K562 (cell line): ENCODE results near the gene PKIB. TPM values are rescaled to one million over a fixed set of nuclear protein-coding genes. Genes with fewer than 3 reads are reported as not detected.

Experiments used
- ATAC-seq: fragments of 200-7000 bp; cut with Tn5 transposase; 3 replicates; pipeline ENCODE4 v1.9.1; 2020; ENCODE audit warnings: moderate library complexity
- BruUV-seq: library from RNA; stranded (reverse); fragments of 400-500 nt; replicated peaks from 2 replicates; lab custom pipeline; 2021; lab: Mats Ljungman, UMichigan
- CTCF ChIA-PET: fragments of 300-600 bp; formaldehyde crosslinking; extraction: SDS; loops from one replicate; lab custom pipeline; 2021; ENCODE audit warnings: low intra/inter-chr PET ratio; lab: Yijun Ruan, JAX
- POLR2A ChIA-PET: fragments of 300-600, 350-650 bp; sonication (Branson Sonifier 250); formaldehyde crosslinking; extraction: SDS; loops from one replicate; lab custom pipeline; 2021; ENCODE audit warnings: antibody characterized with exemption, inconsistent platforms; lab: Yijun Ruan, JAX
- DNase-seq, 4 experiments: peaks; one replicate each; pipeline versions ENCODE4 v3.0.0 to v3.0.0-alpha.2; 2011 to 2018; ENCODE audit warnings: low spot score in 3 of 4, mixed read lengths in 3 of 4; ENCODE audit errors: extremely low read depth in 1 of 4
- FAIRE-seq: peaks from 2 replicates; lab custom pipeline; 2011; peaks lifted over from hg19 to GRCh38; lab: Jason Lieb, UNC
- H2AFZ ChIP-seq: 2 replicates; pipeline ENCODE4 v1.6.0; 2011; ENCODE audit warnings: low read depth, low read length, control low read depth, inconsistent platforms
- H3K27ac ChIP-seq: fragments of 200-600 bp; 3 replicates; pipeline ENCODE4 v1.8.0; 2011; ENCODE audit warnings: low read depth, mild to moderate bottlenecking, control low read depth, inconsistent platforms, low read length, moderate library complexity, mixed read lengths; ENCODE audit errors: extremely low read depth
- H3K27me3 ChIP-seq, 2 experiments: fragments of 300-600 bp in 1 of 2; 2 replicates in 1 of 2; 3 replicates in 1 of 2; pipeline versions ENCODE4 v1.6.0 to v1.8.0; 2011; ENCODE audit warnings: inconsistent platforms in 2 of 2, low read length in 2 of 2, mild to moderate bottlenecking in 1 of 2, mixed read lengths in 1 of 2, moderate library complexity in 1 of 2; ENCODE audit not compliant: control insufficient read depth in 2 of 2, insufficient read depth in 2 of 2
- H3K36me3 ChIP-seq: fragments of 300-600 bp; 3 replicates; pipeline ENCODE4 v1.8.0; 2011; ENCODE audit warnings: mild to moderate bottlenecking, low read length, inconsistent platforms; ENCODE audit not compliant: control insufficient read depth, insufficient read depth
- H3K4me1 ChIP-seq, 2 experiments: fragments of 200-600 bp in 1 of 2; replicated peaks in 1 of 2; 2 replicates in 1 of 2; 3 replicates in 1 of 2; pipeline versions ENCODE4 v1.5.1 to v1.8.0; 2011; ENCODE audit warnings: inconsistent platforms in 2 of 2, low read length in 2 of 2, mild to moderate bottlenecking in 1 of 2, mixed read lengths in 1 of 2, moderate library complexity in 1 of 2; ENCODE audit not compliant: control insufficient read depth in 2 of 2, insufficient read depth in 2 of 2
- H3K4me2 ChIP-seq: 2 replicates; pipeline ENCODE4 v1.6.1; 2011; ENCODE audit warnings: low read length, control low read depth, inconsistent platforms, mixed read lengths; ENCODE audit not compliant: insufficient read depth
- H3K4me3 ChIP-seq: fragments of 200-600 bp; sonication (generic), shearing (Covaris generic); 2 replicates; pipeline ENCODE4 v1.5.1; 2016; ENCODE audit warnings: control low read depth, inconsistent platforms
- H3K79me2 ChIP-seq: fragments of 200-600 bp; 3 replicates; pipeline ENCODE4 v1.8.0; 2011; ENCODE audit warnings: low read length, inconsistent platforms; ENCODE audit not compliant: control insufficient read depth, insufficient read depth
- H3K9ac ChIP-seq, 2 experiments: 2 replicates each; pipeline versions ENCODE4 v1.6.0 to v1.6.1; 2011; ENCODE audit warnings: low read depth in 2 of 2, low read length in 2 of 2, control low read depth in 1 of 2, inconsistent platforms in 1 of 2, mild to moderate bottlenecking in 1 of 2, mixed read lengths in 1 of 2; ENCODE audit not compliant: insufficient read depth in 1 of 2
- H3K9me1 ChIP-seq: one replicate; pipeline ENCODE4 v1.6.0; 2011; ENCODE audit warnings: inconsistent platforms, mild to moderate bottlenecking, low read length, moderate library complexity; ENCODE audit not compliant: control insufficient read depth, insufficient read depth
- H3K9me3 ChIP-seq: replicated peaks from 2 replicates; pipeline ENCODE4 v1.5.1; 2011; ENCODE audit warnings: low read depth, low read length, inconsistent platforms; ENCODE audit not compliant: control insufficient read depth, insufficient read depth
- H4K20me1 ChIP-seq: replicated peaks from 2 replicates; pipeline ENCODE4 v1.6.1; 2011; ENCODE audit warnings: low read length, inconsistent platforms, mixed read lengths; ENCODE audit not compliant: control insufficient read depth, insufficient read depth
- FOS ChIP-seq: IDR thresholded peaks from 3 replicates; pipeline ENCODE4 v1.6.1; 2011; ENCODE audit not compliant: insufficient read length; ENCODE audit errors: extremely low read depth
- HCFC1 ChIP-seq: IDR thresholded peaks from 2 replicates; pipeline ENCODE4 v1.6.1; 2012; ENCODE audit warnings: low read depth, low read length, improper control_type of control experiment
- WGBS: fragments of 100-300 bp; shearing (Covaris generic); methylation state at CpG from one replicate; pipeline ENCODE4 v1.1.6; 2016; ENCODE audit warnings: low coverage, mixed read lengths; ENCODE audit not compliant: insufficient coverage; ENCODE audit errors: missing lambda C conversion rate; 5-methylcytosine and 5-hydroxymethylcytosine counted together
- in situ Hi-C: fragments of 300-500 bp; cut with MboI; formaldehyde crosslinking; loops from 4 replicates; pipeline ENCODE4 v1.15.0; 2018; ENCODE audit warnings: inconsistent platforms, mixed read lengths
- intact Hi-C: fragments of 100-400 bp; cut with micrococcal nuclease; formaldehyde crosslinking; loops from 2 replicates; pipeline ENCODE4 v1.14.2; 2022
- polyA plus RNA-seq, 8 experiments: library from polyadenylated mRNA; depleted of rRNA in 4 of 8; stranded (reverse) in 5 of 8; unstranded in 3 of 8; fragments of >200 nt; fragmentation: Nextera tagmentation in 2 of 8; fragmentation: Illumina TruSeq in 1 of 8; extraction: Ambion mirVana in 2 of 8; extraction: Trizol in 1 of 8; gene quantifications; 2 replicates each; pipeline versions ENCODE4 v1.2.1 to v1.2.3, GENCODE V29; 2011 to 2014; ENCODE audit warnings: inconsistent platforms in 1 of 8, missing spikeins in 1 of 8
- total RNA-seq, 7 experiments: library from RNA; depleted of rRNA in 6 of 7; stranded (reverse); fragments of >200 nt in 6 of 7; fragmentation: Illumina TruSeq in 2 of 7; extraction: Trizol in 2 of 7; gene quantifications; 2 replicates each; pipeline versions ENCODE4 v1.2.1 to v1.2.3, GENCODE V29; 2011 to 2021; ENCODE audit warnings: low replicate concordance in 1 of 7
- TF ChIP-seq, protein P1 (sequence below): sonication (generic); formaldehyde crosslinking; IDR thresholded peaks from 2 replicates; pipeline ENCODE4 v1.8.1; 2023; ENCODE audit warnings: mild to moderate bottlenecking, missing genetic modification reagents, moderate library complexity
- TF ChIP-seq, protein P2 (sequence below): sonication (generic); formaldehyde crosslinking; IDR thresholded peaks from 2 replicates; pipeline ENCODE4 v1.8.1; 2023; ENCODE audit warnings: mild to moderate bottlenecking, missing genetic modification reagents

PKIB gene
- total and polyA plus RNA-seq, 9 of the 15 experiments (the other 6 are each of a cell fraction or from before 2014, with no cell fraction given) = 14.8 to 37.5 (median 27.4) TPM

DNA sequence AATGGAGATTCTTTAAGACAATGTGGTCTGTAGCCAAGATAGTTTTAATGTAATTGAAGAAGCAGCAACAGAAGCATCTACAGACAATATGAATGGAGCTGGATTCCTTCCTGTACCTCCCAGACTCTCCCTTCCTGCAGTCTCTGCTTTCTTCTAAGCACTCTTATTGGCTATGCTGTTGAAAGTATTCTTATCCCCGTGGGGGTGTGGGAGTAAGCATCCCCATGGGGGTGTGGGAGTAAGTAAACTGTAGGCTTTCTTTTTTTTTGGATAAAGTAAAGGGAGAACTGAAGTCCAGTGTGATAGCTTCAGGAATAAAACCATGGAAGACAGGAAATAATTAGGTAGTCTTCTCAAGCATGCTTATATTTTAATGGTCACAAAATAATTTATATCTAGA lies 4.1 kb downstream of the PKIB start:
- H4K20me1 ChIP-seq = no peaks in the 10 kb centered on the region
- no peaks in the 10 kb centered on the region for H3K79me2 ChIP-seq
- ATAC-seq (no peak), DNase-seq (no peak), FAIRE-seq (no peak)
- H3K4me1 ChIP-seq = peaks cover 0 to 13% of the 10 kb centered on the region in 2 experiments; a peak in 3 of 5 replicates
- H2AFZ ChIP-seq = no peak overlapping the region
- H3K4me2 ChIP-seq = no peak overlapping the region
- intact Hi-C loops = no loop called here
- CTCF ChIA-PET = no interaction called here
- no peaks in the 10 kb centered on the region; a peak in 1 of 5 replicates for H3K27me3 ChIP-seq
- no peak for TF ChIP-seq HCFC1
- TF ChIP-seq, protein P1, sequence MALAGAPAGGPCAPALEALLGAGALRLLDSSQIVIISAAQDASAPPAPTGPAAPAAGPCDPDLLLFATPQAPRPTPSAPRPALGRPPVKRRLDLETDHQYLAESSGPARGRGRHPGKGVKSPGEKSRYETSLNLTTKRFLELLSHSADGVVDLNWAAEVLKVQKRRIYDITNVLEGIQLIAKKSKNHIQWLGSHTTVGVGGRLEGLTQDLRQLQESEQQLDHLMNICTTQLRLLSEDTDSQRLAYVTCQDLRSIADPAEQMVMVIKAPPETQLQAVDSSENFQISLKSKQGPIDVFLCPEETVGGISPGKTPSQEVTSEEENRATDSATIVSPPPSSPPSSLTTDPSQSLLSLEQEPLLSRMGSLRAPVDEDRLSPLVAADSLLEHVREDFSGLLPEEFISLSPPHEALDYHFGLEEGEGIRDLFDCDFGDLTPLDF (CRISPR knock-in tag) = no peak
- no peak for TF ChIP-seq FOS
- TF ChIP-seq, protein P2, sequence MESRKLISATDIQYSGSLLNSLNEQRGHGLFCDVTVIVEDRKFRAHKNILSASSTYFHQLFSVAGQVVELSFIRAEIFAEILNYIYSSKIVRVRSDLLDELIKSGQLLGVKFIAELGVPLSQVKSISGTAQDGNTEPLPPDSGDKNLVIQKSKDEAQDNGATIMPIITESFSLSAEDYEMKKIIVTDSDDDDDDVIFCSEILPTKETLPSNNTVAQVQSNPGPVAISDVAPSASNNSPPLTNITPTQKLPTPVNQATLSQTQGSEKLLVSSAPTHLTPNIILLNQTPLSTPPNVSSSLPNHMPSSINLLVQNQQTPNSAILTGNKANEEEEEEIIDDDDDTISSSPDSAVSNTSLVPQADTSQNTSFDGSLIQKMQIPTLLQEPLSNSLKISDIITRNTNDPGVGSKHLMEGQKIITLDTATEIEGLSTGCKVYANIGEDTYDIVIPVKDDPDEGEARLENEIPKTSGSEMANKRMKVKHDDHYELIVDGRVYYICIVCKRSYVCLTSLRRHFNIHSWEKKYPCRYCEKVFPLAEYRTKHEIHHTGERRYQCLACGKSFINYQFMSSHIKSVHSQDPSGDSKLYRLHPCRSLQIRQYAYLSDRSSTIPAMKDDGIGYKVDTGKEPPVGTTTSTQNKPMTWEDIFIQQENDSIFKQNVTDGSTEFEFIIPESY (CRISPR knock-in tag) = no peak
- POLR2A ChIA-PET = interaction anchor here (0.8 kb wide), 1 partner anchor 34 kb away, joined by 3 read pairs; no protein-coding TSS in a partner anchor
- no peak overlapping the region for H3K4me3 ChIP-seq
- 15% methylated on average over 1 of the region's 1 CpG for WGBS
- no peaks in the 10 kb centered on the region for H3K9me1 ChIP-seq
- in situ Hi-C loops = no loop called here
- no peaks in the 10 kb centered on the region for H3K36me3 ChIP-seq
- no peaks in the 10 kb centered on the region for H3K9me3 ChIP-seq
- no peak overlapping the region for H3K27ac ChIP-seq
- no peak overlapping the region for H3K9ac ChIP-seq
- BruUV-seq = no TSS peak
